Right atrium auricular region (tissue), 2 donors: ENCODE results near the gene BRD4. TPM values are rescaled to one million over a fixed set of nuclear protein-coding genes. Genes with fewer than 3 reads are reported as not detected.

Experiments
- DNase-seq: peaks from one replicate; pipeline ENCODE4 v3.0.0-alpha.2; 2019; ENCODE audit warnings: low spot score
- H3K27ac ChIP-seq, 2 donors: fragments of 200-600 bp; sonication (generic); 1 replicate in 1 of 2; 2 replicates in 1 of 2; pipeline ENCODE4 v1.5.1; 2016 to 2019
- H3K27me3 ChIP-seq, 2 donors: fragments of 200-600 bp; sonication (generic); one replicate each; pipeline versions ENCODE4 v1.5.1 to v1.6.0; 2017 to 2019
- H3K36me3 ChIP-seq: fragments of 200-600 bp; sonication (generic); one replicate; pipeline ENCODE4 v1.5.1; 2016
- H3K4me1 ChIP-seq, 2 donors: fragments of 200-600 bp; sonication (generic); one replicate each; pipeline versions ENCODE4 v1.5.1 to v1.6.0; 2017 to 2019
- H3K4me3 ChIP-seq, 2 donors: fragments of 200-600 bp; sonication (generic); 1 replicate in 1 of 2; 2 replicates in 1 of 2; pipeline ENCODE4 v1.5.1; 2017 to 2019; ENCODE audit warnings: mild to moderate bottlenecking in 1 of 2, moderate library complexity in 1 of 2
- H3K9me3 ChIP-seq, 2 donors: fragments of 200-600 bp; sonication (generic); one replicate each; pipeline ENCODE4 v1.5.1; 2019
- total RNA-seq, 2 donors: library from RNA; depleted of rRNA; stranded (reverse); fragments of >200 nt; gene quantifications; one replicate each; pipeline ENCODE4 v1.1.0, GENCODE V29; 2016
- TF ChIP-seq, protein P1 (sequence below), 2 donors: fragments of 200-600 bp; sonication (generic); IDR thresholded peaks; one replicate each; pipeline ENCODE4 v1.5.1; 2019; ENCODE audit warnings: antibody characterized with exemption in 2 of 2

BRD4 gene
- total RNA-seq, 2 donors from 2014 or later: 23.6 to 41.0 TPM

DNA sequence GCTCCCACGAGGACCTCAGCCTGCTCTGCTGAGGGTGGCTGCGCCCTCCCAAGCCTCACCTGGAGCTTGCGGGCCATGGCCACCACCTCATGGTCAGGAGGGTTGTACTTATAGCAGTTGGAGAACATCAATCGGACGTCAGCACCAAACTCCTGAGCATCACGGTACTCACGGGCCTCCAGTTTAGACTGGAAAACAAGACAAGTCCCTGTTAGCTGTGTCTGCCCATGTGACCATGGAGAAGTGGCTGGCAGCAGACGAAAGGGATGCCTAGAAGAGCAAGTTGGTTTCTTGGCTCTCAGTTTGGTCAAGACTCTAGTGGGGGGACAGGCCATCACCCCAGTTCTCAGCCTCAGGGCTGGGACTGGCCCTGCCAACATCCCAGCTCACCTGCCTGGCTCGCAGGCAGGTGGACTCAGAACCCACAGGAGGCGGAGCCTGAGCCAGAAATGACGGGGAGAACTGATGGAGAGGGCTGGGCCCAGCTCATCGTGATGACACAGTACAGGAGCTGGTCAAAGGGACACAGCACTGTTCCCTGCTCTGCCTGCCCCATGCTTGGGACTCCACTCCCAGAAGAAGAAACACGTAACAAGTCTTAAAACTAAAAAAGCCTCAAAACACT is 68.9 kb downstream of the BRD4 start:
- H3K36me3 ChIP-seq: peaks cover 70% of the 10 kb centered on the region
- DNase-seq: no peak
- H3K4me1 ChIP-seq: peaks cover 0 to 50% of the 10 kb centered on the region in 2 donors
- no peak overlapping the region for H3K4me3 ChIP-seq
- H3K27ac ChIP-seq: peak overlapping the region; percentile 7 to 20
- TF ChIP-seq, protein P1, sequence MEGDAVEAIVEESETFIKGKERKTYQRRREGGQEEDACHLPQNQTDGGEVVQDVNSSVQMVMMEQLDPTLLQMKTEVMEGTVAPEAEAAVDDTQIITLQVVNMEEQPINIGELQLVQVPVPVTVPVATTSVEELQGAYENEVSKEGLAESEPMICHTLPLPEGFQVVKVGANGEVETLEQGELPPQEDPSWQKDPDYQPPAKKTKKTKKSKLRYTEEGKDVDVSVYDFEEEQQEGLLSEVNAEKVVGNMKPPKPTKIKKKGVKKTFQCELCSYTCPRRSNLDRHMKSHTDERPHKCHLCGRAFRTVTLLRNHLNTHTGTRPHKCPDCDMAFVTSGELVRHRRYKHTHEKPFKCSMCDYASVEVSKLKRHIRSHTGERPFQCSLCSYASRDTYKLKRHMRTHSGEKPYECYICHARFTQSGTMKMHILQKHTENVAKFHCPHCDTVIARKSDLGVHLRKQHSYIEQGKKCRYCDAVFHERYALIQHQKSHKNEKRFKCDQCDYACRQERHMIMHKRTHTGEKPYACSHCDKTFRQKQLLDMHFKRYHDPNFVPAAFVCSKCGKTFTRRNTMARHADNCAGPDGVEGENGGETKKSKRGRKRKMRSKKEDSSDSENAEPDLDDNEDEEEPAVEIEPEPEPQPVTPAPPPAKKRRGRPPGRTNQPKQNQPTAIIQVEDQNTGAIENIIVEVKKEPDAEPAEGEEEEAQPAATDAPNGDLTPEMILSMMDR (IDR thresholded peaks at IDR 0.05): no peak
- no peaks in the 10 kb centered on the region for H3K9me3 ChIP-seq
- no peaks in the 10 kb centered on the region for H3K27me3 ChIP-seq

DNA sequence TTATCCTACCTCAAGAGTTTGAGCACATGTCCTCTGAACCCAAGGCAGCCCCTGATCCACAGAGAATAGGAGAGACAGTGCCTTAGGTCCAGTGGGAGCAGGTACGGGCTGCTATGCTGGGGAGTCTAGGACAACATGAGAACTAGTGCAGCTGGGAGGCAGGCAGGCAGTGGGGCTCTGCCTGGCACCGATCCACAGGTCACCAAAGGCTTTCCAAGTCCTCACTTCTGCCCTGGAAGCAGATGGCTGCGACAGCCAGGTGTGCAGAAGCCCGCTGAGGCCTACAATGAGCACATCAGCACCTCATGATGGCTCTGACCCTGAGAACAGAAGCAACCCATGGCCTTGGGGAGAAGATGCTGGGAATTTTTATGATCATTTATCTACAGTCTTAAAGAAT is 70.3 kb downstream of the BRD4 start:
- no peaks in the 10 kb centered on the region for H3K27me3 ChIP-seq
- no peak overlapping the region for H3K27ac ChIP-seq
- TF ChIP-seq, protein P1 (IDR thresholded peaks at IDR 0.05): no peak
- H3K4me1 ChIP-seq: peaks cover 0 to 38% of the 10 kb centered on the region in 2 donors
- no peak overlapping the region for H3K4me3 ChIP-seq
- peaks cover 81% of the 10 kb centered on the region for H3K36me3 ChIP-seq
- DNase-seq: no peak
- no peaks in the 10 kb centered on the region for H3K9me3 ChIP-seq

DNA sequence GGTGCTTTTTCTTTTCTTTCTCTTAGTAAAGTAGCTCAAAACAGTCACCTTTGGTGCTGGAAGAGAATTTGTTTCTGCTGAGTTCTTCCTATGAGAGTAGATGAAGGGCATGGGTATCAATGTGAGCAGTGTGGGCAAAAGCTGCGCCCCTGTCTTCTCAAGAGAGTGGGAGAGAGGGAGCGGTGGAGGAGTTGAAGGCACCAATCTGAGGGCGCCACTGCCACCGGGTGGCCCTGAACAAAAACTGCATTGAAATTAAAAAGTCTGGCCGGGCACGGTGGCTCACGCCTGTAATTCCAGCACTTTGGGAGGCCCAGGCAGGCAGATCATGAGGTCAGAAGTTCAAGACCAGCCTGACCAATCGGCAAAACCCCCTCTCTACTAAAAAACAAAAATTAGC is 71.4 kb downstream of the BRD4 start:
- peaks cover 0 to 27% of the 10 kb centered on the region in 2 donors for H3K4me1 ChIP-seq
- H3K27me3 ChIP-seq: no peaks in the 10 kb centered on the region
- H3K4me3 ChIP-seq: no peak overlapping the region
- no peak overlapping the region for H3K27ac ChIP-seq
- TF ChIP-seq, protein P1 (IDR thresholded peaks at IDR 0.05): peak in 1 of 2 donors; percentile 26
- H3K36me3 ChIP-seq: peaks cover 84% of the 10 kb centered on the region
- no peak for DNase-seq
- H3K9me3 ChIP-seq: no peaks in the 10 kb centered on the region

DNA sequence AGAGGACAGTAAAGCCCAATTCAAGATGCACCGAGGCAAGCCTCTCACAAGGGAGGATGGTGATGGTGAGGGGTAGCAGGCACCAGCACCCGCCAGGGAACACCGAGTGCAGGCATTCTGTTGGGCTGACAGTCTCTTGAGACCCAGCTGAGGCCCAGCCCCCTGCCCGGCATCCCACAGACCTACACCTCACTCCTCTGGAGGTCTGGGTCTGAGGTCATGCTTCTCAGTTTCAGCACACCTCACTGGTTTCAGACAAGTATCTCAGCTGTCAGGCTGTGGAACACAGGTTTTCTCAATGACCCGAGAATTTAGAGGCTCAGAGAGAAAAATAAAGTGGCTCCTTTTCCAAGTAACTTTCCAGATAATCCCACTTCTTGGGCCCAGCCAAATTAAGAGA is 72.4 kb downstream of the BRD4 start:
- DNase-seq: no peak
- Histone ChIP-seq H3K9me3 (no peaks in the 10 kb centered on the region), H3K4me3 (no peak overlapping the region), H3K4me1 (peaks cover 0 to 17% of the 10 kb centered on the region in 2 donors), H3K27ac (no peak overlapping the region), H3K36me3 (peaks cover 88% of the 10 kb centered on the region), H3K27me3 (no peaks in the 10 kb centered on the region)
- TF ChIP-seq, protein P1 (IDR thresholded peaks at IDR 0.05): no peak

DNA sequence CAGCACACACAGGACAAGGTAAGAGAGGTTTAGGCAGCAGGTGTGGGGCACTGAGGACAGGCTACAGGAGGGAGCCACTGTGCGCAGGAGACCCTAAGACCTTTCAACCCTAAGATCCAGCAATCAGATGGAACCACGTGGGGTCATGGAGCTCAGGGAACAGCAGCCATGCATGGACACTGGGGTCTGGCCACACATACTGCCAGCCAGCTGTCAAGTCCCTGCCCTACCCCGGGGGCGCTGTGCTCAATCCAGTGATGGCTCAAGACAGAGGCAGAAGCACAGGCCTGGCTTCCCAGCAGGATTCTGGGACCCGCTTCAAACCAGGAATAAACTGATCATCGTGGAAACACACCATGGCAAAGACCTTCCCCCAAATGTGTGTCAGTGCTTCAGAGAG is 74.6 kb downstream of the BRD4 start:
- TF ChIP-seq, protein P1 (IDR thresholded peaks at IDR 0.05): no peak
- Histone ChIP-seq H3K27me3 (no peaks in the 10 kb centered on the region), H3K9me3 (no peaks in the 10 kb centered on the region), H3K4me1 (peaks cover 4 to 10% of the 10 kb centered on the region in 2 donors), H3K4me3 (no peak overlapping the region), H3K27ac (no peak overlapping the region), H3K36me3 (peaks cover 88% of the 10 kb centered on the region)
- DNase-seq: no peak
